Liver (tissue), 3 donors: ENCODE results near the gene GRAMD1A.

Experiments used
- ATF3 ChIP-seq: IDR thresholded peaks from 2 replicates; pipeline ENCODE4 v1.6.1; 2016; ENCODE audit warnings: antibody characterized with exemption
- CTCF ChIP-seq: fragments of 150-350 bp; IDR thresholded peaks from 2 replicates; pipeline ENCODE4 v1.5.1; 2017; ENCODE audit warnings: improper control_type of control experiment, low read depth, low read length; ENCODE audit not compliant: missing input control
- EGR1 ChIP-seq, 2 donors: IDR thresholded peaks; 2 replicates each; pipeline ENCODE4 v1.6.1; 2016 to 2018; ENCODE audit warnings: antibody characterized with exemption in 2 of 2, low read depth in 2 of 2
- FOXA2 ChIP-seq: IDR thresholded peaks from 2 replicates; pipeline ENCODE4 v1.6.1; 2016; ENCODE audit warnings: antibody characterized with exemption
- GABPA ChIP-seq, 2 donors: IDR thresholded peaks in 1 of 2; conservative IDR thresholded peaks in 1 of 2; 2 replicates each; pipeline ENCODE4 v1.6.1; 2016; ENCODE audit warnings: antibody characterized with exemption in 2 of 2, mild to moderate bottlenecking in 1 of 2, moderate library complexity in 1 of 2
- MAX ChIP-seq: IDR thresholded peaks from 2 replicates; pipeline ENCODE4 v1.6.1; 2016; ENCODE audit warnings: antibody characterized with exemption
- RAD21 ChIP-seq, 2 donors: IDR thresholded peaks; 2 replicates each; pipeline ENCODE4 v1.6.1; 2016; ENCODE audit warnings: antibody characterized with exemption in 2 of 2, mild to moderate bottlenecking in 2 of 2
- REST ChIP-seq: IDR thresholded peaks from 2 replicates; pipeline ENCODE4 v1.6.1; 2016; ENCODE audit warnings: antibody characterized with exemption, mild to moderate bottlenecking
- RXRA ChIP-seq, 2 donors: IDR thresholded peaks; 2 replicates each; pipeline ENCODE4 v1.6.1; 2017 to 2018; ENCODE audit warnings: antibody characterized with exemption in 2 of 2, mild to moderate bottlenecking in 1 of 2
- SP1 ChIP-seq: IDR thresholded peaks from 2 replicates; pipeline ENCODE4 v1.6.1; 2018; ENCODE audit warnings: antibody characterized with exemption, mild to moderate bottlenecking
- TAF1 ChIP-seq: conservative IDR thresholded peaks from 2 replicates; pipeline ENCODE4 v1.6.1; 2016; ENCODE audit warnings: antibody characterized with exemption, mild to moderate bottlenecking
- ZBTB33 ChIP-seq: IDR thresholded peaks from 2 replicates; pipeline ENCODE4 v1.6.1; 2016; ENCODE audit warnings: antibody characterized with exemption
- donor health status: healthy.
- donor health status: healthy.

GRCh38 chr19:34975056-34975455 lies 25.1 kb upstream of the GRAMD1A start:
- TF ChIP-seq CTCF (no peak), MAX (no peak), REST (no peak), ATF3 (no peak), GABPA (IDR thresholded peaks at IDR 0.05 in 1 of 2, conservative IDR thresholded peaks at IDR 0.05 in 1 of 2) (no peak), RAD21 (IDR thresholded peaks at IDR 0.05) (no peak), TAF1 (no peak), ZBTB33 (no peak), EGR1 (IDR thresholded peaks at IDR 0.05; ENCODE audit: low read depth in 2 of 2) (no peak), RXRA (IDR thresholded peaks at IDR 0.05) (no peak), FOXA2 (no peak), SP1 (no peak)
